Bronchial epithelial cell (primary cell): ENCODE results near the gene FAM81B. TPM values are rescaled to one million over a fixed set of nuclear protein-coding genes. Genes with fewer than 3 reads are reported as not detected.

ENCODE experiments used
- DNase-seq: peaks from one replicate; pipeline ENCODE4 v3.0.0-alpha.2; 2010; ENCODE audit warnings: low read depth
- FAIRE-seq: peaks from 2 replicates; lab custom pipeline; 2011; peaks lifted over from hg19 to GRCh38; lab: Jason Lieb, UNC
- H3K27me3 ChIP-seq: 2 replicates; pipeline ENCODE4 v1.5.1; 2011; ENCODE audit warnings: low read length; ENCODE audit not compliant: control insufficient read depth, insufficient read depth
- H3K36me3 ChIP-seq: 2 replicates; pipeline ENCODE4 v1.5.1; 2011; ENCODE audit warnings: low read length; ENCODE audit not compliant: control insufficient read depth, insufficient read depth
- H3K4me3 ChIP-seq: 2 replicates; pipeline ENCODE4 v1.5.1; 2011; ENCODE audit warnings: mild to moderate bottlenecking, low read depth, low read length, control low read depth
- CTCF ChIP-seq: IDR thresholded peaks from 2 replicates; pipeline ENCODE4 v1.5.1; 2011; ENCODE audit warnings: mild to moderate bottlenecking, moderate library complexity, low read length, control low read depth, inconsistent platforms; ENCODE audit not compliant: insufficient read depth, severe bottlenecking
- total RNA-seq: library from RNA; depleted of rRNA; stranded (reverse); fragments of >200 nt; gene quantifications from 2 replicates; pipeline ENCODE4 v1.2.1, GENCODE V29; 2014

The FAM81B gene
- total RNA-seq, 1 donor from 2014 or later: not detected

GRCh38 chr5:95487880-95488279, 96.7 kb downstream of the FAM81B start:
- Histone ChIP-seq H3K4me3 (no peak overlapping the region), H3K36me3 (peaks cover 9% of the 10 kb centered on the region), H3K27me3 (no peaks in the 10 kb centered on the region)
- FAIRE-seq (no peak), DNase-seq (no peak)
- no peak for TF ChIP-seq CTCF

Other genes starting within 250 kb of the FAM81B start
- gene MCTP1, start 106.3 kb upstream of the FAM81B start, total RNA-seq: 17.9 and 26.0 TPM in 2 replicates
- 117 and 125 TPM in 2 replicates for gene SKIC3, start 163.6 kb downstream of the FAM81B start, total RNA-seq
- 7.4 and 9.0 TPM in 2 replicates for gene ARSK, start 163.7 kb downstream of the FAM81B start, total RNA-seq
- 0.26 TPM in 2 replicates for gene GPR150, start 228.7 kb downstream of the FAM81B start, total RNA-seq